Memory B cell (primary cell): Measurements from ENCODE around the gene ZCCHC24.
"Not testable (repeated sequence)": the region's sequence is repeated elsewhere in the genome, so short reads cannot be mapped to it uniquely, and the experiment has no call there.

ENCODE experiments used
- ATAC-seq: fragments of 150-1000 bp; cut with Tn5 transposase; 2 replicates; pipeline ENCODE4 v1.10.0; 2021; ENCODE audit warnings: low read depth, mild to moderate bottlenecking, moderate library complexity
- DNase-seq, 2 donors: peaks; one replicate each; pipeline ENCODE4 v3.0.0; 2022; ENCODE audit warnings: low spot score in 2 of 2
- H3K27ac Mint-ChIP-seq: one replicate; pipeline ENCODE4 v1.8.0; 2022; ENCODE audit warnings: mild to moderate bottlenecking, moderate library complexity, mixed read lengths
- H3K27me3 Mint-ChIP-seq: one replicate; pipeline ENCODE4 v1.8.0; 2022; ENCODE audit warnings: mixed read lengths
- H3K36me3 Mint-ChIP-seq: one replicate; pipeline ENCODE4 v1.8.0; 2022; ENCODE audit warnings: mild to moderate bottlenecking, mixed read lengths
- H3K4me1 Mint-ChIP-seq: one replicate; pipeline ENCODE4 v1.8.0; 2022; ENCODE audit warnings: mixed read lengths
- H3K4me3 Mint-ChIP-seq: one replicate; pipeline ENCODE4 v1.8.0; 2022; ENCODE audit warnings: mild to moderate bottlenecking, moderate library complexity, mixed read lengths
- H3K9me3 Mint-ChIP-seq: one replicate; pipeline ENCODE4 v1.8.0; 2022; ENCODE audit warnings: mixed read lengths

The ZCCHC24 gene

GRCh38 chr10:79463578-79464496 is 18.4 kb upstream of the ZCCHC24 start:
- H3K4me3 Mint-ChIP-seq, result no peak overlapping the region
- DNase-seq (no peak), ATAC-seq (no peak)
- peaks cover 6% of the 10 kb centered on the region for H3K27me3 Mint-ChIP-seq
- peaks cover 3% of the 10 kb centered on the region for H3K4me1 Mint-ChIP-seq
- no peaks in the 10 kb centered on the region for H3K36me3 Mint-ChIP-seq
- H3K9me3 Mint-ChIP-seq, result no peaks in the 10 kb centered on the region
- H3K27ac Mint-ChIP-seq, result no peak overlapping the region

- H3K27me3 Mint-ChIP-seq, result peaks cover 4% of the 10 kb centered on the region
- no peak for DNase-seq
- no peaks in the 10 kb centered on the region for H3K36me3 Mint-ChIP-seq
- no peak overlapping the region for H3K27ac Mint-ChIP-seq
- ATAC-seq, result no peak
- H3K9me3 Mint-ChIP-seq, result no peaks in the 10 kb centered on the region
- H3K4me1 Mint-ChIP-seq, result peaks cover 2% of the 10 kb centered on the region
- H3K4me3 Mint-ChIP-seq, result no peak overlapping the region
Observed at GRCh38 chr10:79460687-79461086, 15.3 kb upstream of the ZCCHC24 start.

- no peaks in the 10 kb centered on the region for H3K9me3 Mint-ChIP-seq
- DNase-seq, result no peak
- H3K36me3 Mint-ChIP-seq, result no peaks in the 10 kb centered on the region
- ATAC-seq, result no peak
- H3K27ac Mint-ChIP-seq, result no peak overlapping the region
- peaks cover 2% of the 10 kb centered on the region for H3K27me3 Mint-ChIP-seq
- H3K4me3 Mint-ChIP-seq, result no peak overlapping the region
- H3K4me1 Mint-ChIP-seq, result peaks cover 2% of the 10 kb centered on the region
Observed at GRCh38 chr10:79459243-79459642, 13.8 kb upstream of the ZCCHC24 start.

- Mint-ChIP-seq H3K4me3 (no peak overlapping the region), H3K36me3 (no peaks in the 10 kb centered on the region)
Observed at GRCh38 chr10:79458483-79458882, 13.1 kb upstream of the ZCCHC24 start.

GRCh38 chr10:79457256-79457785 is 11.9 kb upstream of the ZCCHC24 start:
- no peak for DNase-seq
- ATAC-seq, result no peak
- Mint-ChIP-seq H3K27ac (no peak overlapping the region), H3K4me3 (no peak overlapping the region), H3K4me1 (peaks cover 2% of the 10 kb centered on the region), H3K27me3 (peaks cover 2% of the 10 kb centered on the region), H3K9me3 (no peaks in the 10 kb centered on the region), H3K36me3 (no peaks in the 10 kb centered on the region)

More at GRCh38 chr10:79458483-79458882, 13.1 kb upstream of the ZCCHC24 start:
- no peaks in the 10 kb centered on the region for H3K9me3 Mint-ChIP-seq
- H3K4me1 Mint-ChIP-seq, result peaks cover 2% of the 10 kb centered on the region
- ATAC-seq (no peak), DNase-seq (no peak)
- H3K27ac Mint-ChIP-seq, result no peak overlapping the region
- H3K27me3 Mint-ChIP-seq, result peaks cover 2% of the 10 kb centered on the region

- peaks cover 2% of the 10 kb centered on the region for H3K27me3 Mint-ChIP-seq
- H3K4me3 Mint-ChIP-seq, result no peak overlapping the region
- no peak for DNase-seq
Observed at GRCh38 chr10:79454259-79454658, 8.8 kb upstream of the ZCCHC24 start.

GRCh38 chr10:79453392-79453791 is 8.0 kb upstream of the ZCCHC24 start:
- H3K27ac Mint-ChIP-seq, result no peak overlapping the region
- H3K4me3 Mint-ChIP-seq, result no peak overlapping the region
- no peaks in the 10 kb centered on the region for H3K4me1 Mint-ChIP-seq
- DNase-seq (no peak), ATAC-seq (no peak)
- no peaks in the 10 kb centered on the region for H3K27me3 Mint-ChIP-seq
- no peaks in the 10 kb centered on the region for H3K9me3 Mint-ChIP-seq
- no peaks in the 10 kb centered on the region for H3K36me3 Mint-ChIP-seq

More at GRCh38 chr10:79454259-79454658, 8.8 kb upstream of the ZCCHC24 start:
- Mint-ChIP-seq H3K27ac (no peak overlapping the region), H3K36me3 (no peaks in the 10 kb centered on the region), H3K9me3 (no peaks in the 10 kb centered on the region), H3K4me1 (peaks cover 2% of the 10 kb centered on the region)
- ATAC-seq, result no peak

- Mint-ChIP-seq H3K27ac (no peak overlapping the region), H3K36me3 (no peaks in the 10 kb centered on the region), H3K9me3 (no peaks in the 10 kb centered on the region), H3K4me1 (no peaks in the 10 kb centered on the region), H3K4me3 (no peak overlapping the region), H3K27me3 (no peaks in the 10 kb centered on the region)
- no peak for DNase-seq
- ATAC-seq, result no peak
Observed at GRCh38 chr10:79452174-79452611, 6.8 kb upstream of the ZCCHC24 start.

- ATAC-seq, result no peak
- no peaks in the 10 kb centered on the region for H3K36me3 Mint-ChIP-seq
- H3K4me3 Mint-ChIP-seq, result no peak overlapping the region
- no peaks in the 10 kb centered on the region for H3K27me3 Mint-ChIP-seq
- no peaks in the 10 kb centered on the region for H3K9me3 Mint-ChIP-seq
- peaks cover 5% of the 10 kb centered on the region for H3K4me1 Mint-ChIP-seq
- no peak overlapping the region for H3K27ac Mint-ChIP-seq
- no peak for DNase-seq
Observed at GRCh38 chr10:79451046-79451699, 5.7 kb upstream of the ZCCHC24 start.

GRCh38 chr10:79449181-79450146 is 4.0 kb upstream of the ZCCHC24 start:
- Mint-ChIP-seq H3K9me3 (no peaks in the 10 kb centered on the region), H3K27me3 (no peaks in the 10 kb centered on the region), H3K36me3 (no peaks in the 10 kb centered on the region), H3K27ac (peak overlapping the region; percentile 5), H3K4me1 (peaks cover 11% of the 10 kb centered on the region), H3K4me3 (no peak overlapping the region)
- DNase-seq (no peak), ATAC-seq (no peak)

GRCh38 chr10:79448732-79449049 is 3.3 kb upstream of the ZCCHC24 start:
- Mint-ChIP-seq H3K36me3 (no peaks in the 10 kb centered on the region), H3K27me3 (no peaks in the 10 kb centered on the region), H3K27ac (no peak overlapping the region), H3K9me3 (no peaks in the 10 kb centered on the region), H3K4me3 (no peak overlapping the region), H3K4me1 (peaks cover 17% of the 10 kb centered on the region)
- ATAC-seq, result no peak
- no peak for DNase-seq

GRCh38 chr10:79447911-79448731 is 2.7 kb upstream of the ZCCHC24 start:
- DNase-seq, result no peak
- H3K36me3 Mint-ChIP-seq, result no peaks in the 10 kb centered on the region
- no peak overlapping the region for H3K4me3 Mint-ChIP-seq
- ATAC-seq, result no peak
- no peaks in the 10 kb centered on the region for H3K9me3 Mint-ChIP-seq
- H3K27me3 Mint-ChIP-seq, result peaks cover 1% of the 10 kb centered on the region
- peaks cover 21% of the 10 kb centered on the region for H3K4me1 Mint-ChIP-seq
- H3K27ac Mint-ChIP-seq, result no peak overlapping the region

GRCh38 chr10:79447249-79447648 is 1.8 kb upstream of the ZCCHC24 start:
- H3K9me3 Mint-ChIP-seq, H3K27ac Mint-ChIP-seq, ATAC-seq: not testable (repeated sequence)

More at GRCh38 chr10:79447249-79447648, 1.8 kb upstream of the ZCCHC24 start:
- not testable (repeated sequence) for H3K27me3 Mint-ChIP-seq, H3K36me3 Mint-ChIP-seq, DNase-seq
- Mint-ChIP-seq H3K4me3 (peak overlapping the region; percentile 84), H3K4me1 (peaks cover 21% of the 10 kb centered on the region)
